ENCODE results near the gene HMGCS2. TPM values are rescaled to one million over a fixed set of nuclear protein-coding genes. Genes with fewer than 3 reads are reported as not detected.
A peak's percentile ranks its signal among the peaks of the same experiment; 100 is the strongest.

Gene HMGCS2
- total and polyA plus RNA-seq, 4 donors = 297 to 944 (median 841) TPM

DNA sequence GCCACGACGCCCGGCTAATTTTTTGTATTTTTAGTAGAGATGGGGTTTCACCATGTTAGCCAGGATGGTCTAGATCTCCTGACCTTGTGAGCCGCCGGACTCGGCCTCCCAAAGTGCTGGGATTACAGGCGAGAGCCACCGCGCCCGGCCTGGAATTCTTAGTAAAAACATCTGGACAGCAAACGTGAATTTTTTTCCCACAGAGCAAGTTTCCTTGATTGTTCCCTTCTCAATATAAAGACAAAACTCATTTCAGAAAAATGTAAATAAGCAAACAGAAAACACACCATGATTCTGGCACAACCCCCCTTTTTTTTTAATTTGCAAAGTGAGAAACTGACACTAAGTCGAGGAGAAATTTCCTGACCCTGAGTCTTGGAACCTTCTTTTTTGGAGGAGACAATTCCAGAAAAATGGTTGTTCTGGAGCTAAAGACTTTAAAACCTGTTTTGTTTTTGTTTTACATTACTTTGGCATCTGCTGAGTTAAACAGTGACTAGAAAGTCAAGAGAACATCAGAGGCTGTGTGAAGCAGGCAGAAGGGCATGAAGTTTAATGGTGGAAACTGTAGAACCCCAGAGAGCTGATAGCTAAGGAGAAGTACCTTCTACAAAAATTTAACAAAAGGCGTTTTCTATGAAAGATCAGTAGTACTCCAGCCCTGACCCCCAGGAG is 10.3 kb upstream of the HMGCS2 start:
- H3K36me3 ChIP-seq (ENCODE audit: control insufficient read depth in 4 of 4, insufficient read depth in 3 of 4, low read depth in 1 of 4, low read length in 3 of 4) = no peaks in the 10 kb centered on the region
- peak overlapping the region; percentile 85 for H3K27ac ChIP-seq (ENCODE audit: low read depth in 1 of 2, low read length in 2 of 2)
- peak overlapping the region in 2 of 3 donors; percentile 21 to 37 for H3K4me3 ChIP-seq (ENCODE audit: low read depth in 1 of 3, low read length in 3 of 3)
- H3K9me3 ChIP-seq (ENCODE audit: control insufficient read depth in 4 of 4, low read length in 3 of 4) = no peaks in the 10 kb centered on the region
- H3K9ac ChIP-seq (ENCODE audit: low read depth in 1 of 2, low read length in 2 of 2) = peak overlapping the region in 1 of 2 donors; percentile 94
- no peak for TF ChIP-seq RAD21 (IDR thresholded peaks at IDR 0.05)
- TF ChIP-seq FOXA2 (IDR thresholded peaks at IDR 0.05) = no peak
- TF ChIP-seq ATF3 (IDR thresholded peaks at IDR 0.05) = no peak
- peak; percentile 85 for TF ChIP-seq YY1 (IDR thresholded peaks at IDR 0.05)
- peaks cover 11 to 65% (median 51%) of the 10 kb centered on the region in 4 donors for H3K4me1 ChIP-seq (ENCODE audit: control insufficient read depth in 4 of 4, insufficient read depth in 4 of 4, low read length in 3 of 4)
- WGBS = 81% methylated on average over 13 of the region's 13 CpGs
- DNase-seq (ENCODE audit: low spot score) = no peak
- H3K27me3 ChIP-seq (ENCODE audit: control insufficient read depth in 4 of 4, insufficient read depth in 4 of 4, low read length in 3 of 4) = no peaks in the 10 kb centered on the region

DNA sequence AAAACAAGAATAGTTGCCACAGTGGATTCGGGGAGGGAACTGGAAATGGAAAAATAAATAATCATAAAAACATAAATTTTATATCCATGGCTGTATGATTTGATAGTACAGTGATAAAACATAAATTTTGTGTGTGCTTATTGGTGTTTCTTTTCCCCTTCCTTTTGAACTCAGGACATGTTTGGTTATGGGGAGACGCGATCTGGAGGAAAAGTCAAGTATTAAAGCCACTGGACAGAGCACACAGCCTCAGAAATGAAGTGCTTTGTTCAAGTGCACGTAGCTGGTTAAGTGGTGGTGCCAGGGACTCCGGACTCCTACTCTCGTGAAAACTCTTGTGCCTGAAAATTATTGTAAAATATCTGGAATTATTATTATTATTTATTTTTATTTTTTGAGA is 9.7 kb upstream of the HMGCS2 start:
- Histone ChIP-seq H3K36me3 (ENCODE audit: control insufficient read depth in 4 of 4, insufficient read depth in 3 of 4, low read depth in 1 of 4, low read length in 3 of 4) (no peaks in the 10 kb centered on the region), H3K27me3 (ENCODE audit: control insufficient read depth in 4 of 4, insufficient read depth in 4 of 4, low read length in 3 of 4) (no peaks in the 10 kb centered on the region), H3K4me3 (ENCODE audit: low read depth in 1 of 3, low read length in 3 of 3) (no peak overlapping the region), H3K27ac (ENCODE audit: low read depth in 1 of 2, low read length in 2 of 2) (no peak overlapping the region), H3K9me3 (ENCODE audit: control insufficient read depth in 4 of 4, low read length in 3 of 4) (no peaks in the 10 kb centered on the region), H3K4me1 (ENCODE audit: control insufficient read depth in 4 of 4, insufficient read depth in 4 of 4, low read length in 3 of 4) (peaks cover 9 to 65% (median 51%) of the 10 kb centered on the region in 4 donors), H3K9ac (ENCODE audit: low read depth in 1 of 2, low read length in 2 of 2) (no peak overlapping the region)
- TF ChIP-seq MAX (IDR thresholded peaks at IDR 0.05) (no peak), HNF4G (IDR thresholded peaks at IDR 0.05) (no peak), HNF4A (conservative IDR thresholded peaks at IDR 0.05) (no peak), ZBTB33 (IDR thresholded peaks at IDR 0.05) (no peak), NR2F2 (IDR thresholded peaks at IDR 0.05) (no peak), RAD21 (IDR thresholded peaks at IDR 0.05) (no peak), FOXA1 (IDR thresholded peaks at IDR 0.05) (no peak), ATF3 (IDR thresholded peaks at IDR 0.05) (no peak), SP1 (IDR thresholded peaks at IDR 0.05) (no peak), GABPA (IDR thresholded peaks at IDR 0.05 in 1 of 2, conservative IDR thresholded peaks at IDR 0.05 in 1 of 2) (no peak), JUND (IDR thresholded peaks at IDR 0.05) (no peak), YY1 (IDR thresholded peaks at IDR 0.05) (no peak), RXRA (IDR thresholded peaks at IDR 0.05) (no peak), CTCF (IDR thresholded peaks at IDR 0.05; ENCODE audit: low read depth, low read length, missing input control) (no peak), EGR1 (IDR thresholded peaks at IDR 0.05; ENCODE audit: low read depth in 2 of 2) (no peak), FOXA2 (IDR thresholded peaks at IDR 0.05) (no peak), TAF1 (conservative IDR thresholded peaks at IDR 0.05) (no peak)
- TF ChIP-seq, protein P1, sequence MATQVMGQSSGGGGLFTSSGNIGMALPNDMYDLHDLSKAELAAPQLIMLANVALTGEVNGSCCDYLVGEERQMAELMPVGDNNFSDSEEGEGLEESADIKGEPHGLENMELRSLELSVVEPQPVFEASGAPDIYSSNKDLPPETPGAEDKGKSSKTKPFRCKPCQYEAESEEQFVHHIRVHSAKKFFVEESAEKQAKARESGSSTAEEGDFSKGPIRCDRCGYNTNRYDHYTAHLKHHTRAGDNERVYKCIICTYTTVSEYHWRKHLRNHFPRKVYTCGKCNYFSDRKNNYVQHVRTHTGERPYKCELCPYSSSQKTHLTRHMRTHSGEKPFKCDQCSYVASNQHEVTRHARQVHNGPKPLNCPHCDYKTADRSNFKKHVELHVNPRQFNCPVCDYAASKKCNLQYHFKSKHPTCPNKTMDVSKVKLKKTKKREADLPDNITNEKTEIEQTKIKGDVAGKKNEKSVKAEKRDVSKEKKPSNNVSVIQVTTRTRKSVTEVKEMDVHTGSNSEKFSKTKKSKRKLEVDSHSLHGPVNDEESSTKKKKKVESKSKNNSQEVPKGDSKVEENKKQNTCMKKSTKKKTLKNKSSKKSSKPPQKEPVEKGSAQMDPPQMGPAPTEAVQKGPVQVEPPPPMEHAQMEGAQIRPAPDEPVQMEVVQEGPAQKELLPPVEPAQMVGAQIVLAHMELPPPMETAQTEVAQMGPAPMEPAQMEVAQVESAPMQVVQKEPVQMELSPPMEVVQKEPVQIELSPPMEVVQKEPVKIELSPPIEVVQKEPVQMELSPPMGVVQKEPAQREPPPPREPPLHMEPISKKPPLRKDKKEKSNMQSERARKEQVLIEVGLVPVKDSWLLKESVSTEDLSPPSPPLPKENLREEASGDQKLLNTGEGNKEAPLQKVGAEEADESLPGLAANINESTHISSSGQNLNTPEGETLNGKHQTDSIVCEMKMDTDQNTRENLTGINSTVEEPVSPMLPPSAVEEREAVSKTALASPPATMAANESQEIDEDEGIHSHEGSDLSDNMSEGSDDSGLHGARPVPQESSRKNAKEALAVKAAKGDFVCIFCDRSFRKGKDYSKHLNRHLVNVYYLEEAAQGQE (IDR thresholded peaks at IDR 0.05) = no peak
- DNase-seq (ENCODE audit: low spot score) = no peak
- 89% methylated on average over 6 of the region's 6 CpGs for WGBS
